ENCODE data around the gene MYPN. TPM values are rescaled to one million over a fixed set of nuclear protein-coding genes. Genes with fewer than 3 reads are reported as not detected.
"Not testable (repeated sequence)": the region's sequence is repeated elsewhere in the genome, so short reads cannot be mapped to it uniquely, and the experiment has no call there.

MYPN gene
- polyA plus RNA-seq, 3 donors: 0.03 to 0.25 (median 0.11) TPM

GRCh38 chr10:68153473-68154210, 44.4 kb downstream of the MYPN start:
- no peak overlapping the region for H3K27ac ChIP-seq (ENCODE audit: low read depth, low read length)
- WGBS, 3 donors: 14 to 22% (median 19%) methylated on average over 8 of the region's 8 CpGs

GRCh38 chr10:68154211-68154497, 44.9 kb downstream of the MYPN start:
- 4 to 7% (median 7%) methylated on average over 3 of the region's 3 CpGs for WGBS, 3 donors
- H3K27ac ChIP-seq (ENCODE audit: low read depth, low read length): no peak overlapping the region

- WGBS, 3 donors: 43 to 50% (median 49%) methylated on average over 2 of the region's 2 CpGs
- H3K27ac ChIP-seq (ENCODE audit: low read depth, low read length): no peak overlapping the region
Measured at GRCh38 chr10:68155615-68156210, 46.4 kb downstream of the MYPN start.

- WGBS, 3 donors: 33 to 39% (median 34%) methylated on average over 11 of the region's 11 CpGs
- H3K27ac ChIP-seq (ENCODE audit: low read depth, low read length): no peak overlapping the region
Measured at GRCh38 chr10:68156373-68157185, 47.3 kb downstream of the MYPN start.

- WGBS, 3 donors: 84 to 91% (median 86%) methylated on average over 5 to 7 of the region's 7 CpGs
- not testable (repeated sequence) for H3K27ac ChIP-seq (ENCODE audit: low read depth, low read length)
Measured at GRCh38 chr10:68157522-68157921, 48.2 kb downstream of the MYPN start.

- 89 to 91% (median 91%) methylated on average over 7 of the region's 7 CpGs for WGBS, 3 donors
Measured at GRCh38 chr10:68158031-68158430, 48.7 kb downstream of the MYPN start.

GRCh38 chr10:68163735-68164134, 54.4 kb downstream of the MYPN start:
- H3K27ac ChIP-seq (ENCODE audit: low read depth, low read length): no peak overlapping the region
- WGBS, 3 donors: 48 to 63% (median 50%) methylated on average over 2 of the region's 2 CpGs

More at GRCh38 chr10:68158031-68158430, 48.7 kb downstream of the MYPN start:
- no peak overlapping the region for H3K27ac ChIP-seq (ENCODE audit: low read depth, low read length)

- H3K27ac ChIP-seq (ENCODE audit: low read depth, low read length): no peak overlapping the region
- 32 to 62% (median 33%) methylated on average over 3 of the region's 3 CpGs for WGBS, 3 donors
Measured at GRCh38 chr10:68165643-68166042, 56.4 kb downstream of the MYPN start.

GRCh38 chr10:68166871-68167585, 57.7 kb downstream of the MYPN start:
- WGBS, 3 donors: 70 to 89% (median 74%) methylated on average over 3 of the region's 3 CpGs
- H3K27ac ChIP-seq (ENCODE audit: low read depth, low read length): no peak overlapping the region

- H3K27ac ChIP-seq (ENCODE audit: low read depth, low read length): no peak overlapping the region
- WGBS, 3 donors: 93 to 97% (median 93%) methylated on average over 6 of the region's 6 CpGs
Measured at GRCh38 chr10:68167586-68168189, 58.4 kb downstream of the MYPN start.

GRCh38 chr10:68171539-68172080, 62.3 kb downstream of the MYPN start:
- WGBS, 3 donors: 84 to 93% (median 92%) methylated on average over 1 of the region's 1 CpG
- H3K27ac ChIP-seq (ENCODE audit: low read depth, low read length): no peak overlapping the region

GRCh38 chr10:68172324-68172723, 63.0 kb downstream of the MYPN start:
- 83 to 88% (median 86%) methylated on average over 2 of the region's 2 CpGs for WGBS, 3 donors

GRCh38 chr10:68175949-68176348, 66.7 kb downstream of the MYPN start:
- WGBS, 3 donors: 37 to 47% (median 39%) methylated on average over 1 of the region's 1 CpG

More at GRCh38 chr10:68172324-68172723, 63.0 kb downstream of the MYPN start:
- no peak overlapping the region for H3K27ac ChIP-seq (ENCODE audit: low read depth, low read length)

GRCh38 chr10:68176797-68177196, 67.5 kb downstream of the MYPN start:
- H3K27ac ChIP-seq (ENCODE audit: low read depth, low read length): no peak overlapping the region
- WGBS, 3 donors: 84 to 92% (median 90%) methylated on average over 4 of the region's 4 CpGs

More at GRCh38 chr10:68175949-68176348, 66.7 kb downstream of the MYPN start:
- H3K27ac ChIP-seq (ENCODE audit: low read depth, low read length): no peak overlapping the region

GRCh38 chr10:68178592-68178991, 69.3 kb downstream of the MYPN start:
- no peak overlapping the region for H3K27ac ChIP-seq (ENCODE audit: low read depth, low read length)
- WGBS, 3 donors: 77 to 89% (median 84%) methylated on average over 4 of the region's 4 CpGs

- 65 to 79% (median 76%) methylated on average over 3 of the region's 3 CpGs for WGBS, 3 donors
Measured at GRCh38 chr10:68179016-68179415, 69.7 kb downstream of the MYPN start.

GRCh38 chr10:68180490-68180889, 71.2 kb downstream of the MYPN start:
- WGBS, 3 donors: 94 to 97% (median 95%) methylated on average over 3 of the region's 3 CpGs
- no peak overlapping the region for H3K27ac ChIP-seq (ENCODE audit: low read depth, low read length)

More at GRCh38 chr10:68179016-68179415, 69.7 kb downstream of the MYPN start:
- H3K27ac ChIP-seq (ENCODE audit: low read depth, low read length): no peak overlapping the region

- 55 to 64% (median 61%) methylated on average over 7 of the region's 7 CpGs for WGBS, 3 donors
- no peak overlapping the region for H3K27ac ChIP-seq (ENCODE audit: low read depth, low read length)
Measured at GRCh38 chr10:68184546-68184945, 75.3 kb downstream of the MYPN start.
